GM12878 (cell line): Measurements from ENCODE around the gene ZNF620. TPM values are rescaled to one million over a fixed set of nuclear protein-coding genes. Genes with fewer than 3 reads are reported as not detected.

Experiments
- ATAC-seq: fragments of 200-7000 bp; cut with Tn5 transposase; 3 replicates; pipeline ENCODE4 v1.9.1; 2020; ENCODE audit warnings: mild to moderate bottlenecking, moderate library complexity
- BruUV-seq: library from RNA; stranded (reverse); fragments of 400-500 nt; replicated peaks from 2 replicates; lab custom pipeline; 2021; lab: Mats Ljungman, UMichigan
- CTCF ChIA-PET: fragments of 300-600 bp; sonication (Branson Sonifier 250); formaldehyde crosslinking; extraction: SDS; loops from one replicate; lab custom pipeline; 2021; ENCODE audit warnings: inconsistent platforms; lab: Yijun Ruan, JAX
- POLR2A ChIA-PET: fragments of 350-600 bp; formaldehyde crosslinking; extraction: SDS; loops from one replicate; lab custom pipeline; 2021; ENCODE audit warnings: inconsistent platforms; lab: Charles Lee
- RAD21 ChIA-PET: fragments of 300-600 bp; sonication (Branson Sonifier 250); formaldehyde crosslinking; loops from one replicate; lab custom pipeline; 2023; ENCODE audit warnings: antibody characterized with exemption; ENCODE audit not compliant: unreplicated experiment; lab: Charles Lee
- SMC1A ChIA-PET: fragments of 300-600 bp; sonication (Branson Sonifier 250); formaldehyde crosslinking; loops from one replicate; lab custom pipeline; 2023; ENCODE audit not compliant: unreplicated experiment, uncharacterized antibody; lab: Charles Lee
- DNase-seq: peaks from one replicate; pipeline ENCODE4 v3.0.0-alpha.2; 2011; ENCODE audit warnings: low read depth, low spot score
- FAIRE-seq: peaks from 3 replicates; lab custom pipeline; 2011; peaks lifted over from hg19 to GRCh38; lab: Jason Lieb, UNC
- H2AFZ ChIP-seq: 2 replicates; pipeline ENCODE4 v1.6.0; 2011; ENCODE audit warnings: low read depth, low read length, control low read depth; ENCODE audit not compliant: control insufficient read depth
- H3K27ac ChIP-seq: 2 replicates; pipeline ENCODE4 v1.5.1; 2011; ENCODE audit warnings: control low read depth; ENCODE audit not compliant: control insufficient read depth, insufficient read depth
- H3K27me3 ChIP-seq, 2 experiments: replicated peaks in 1 of 2; 2 replicates each; pipeline versions ENCODE4 v1.6.0 to v1.6.1; 2011; ENCODE audit warnings: low read length in 1 of 2; ENCODE audit not compliant: control insufficient read depth in 2 of 2, insufficient read depth in 2 of 2
- H3K36me3 ChIP-seq, 2 experiments: 2 replicates each; pipeline ENCODE4 v1.5.1; 2011; ENCODE audit warnings: low read length in 1 of 2; ENCODE audit not compliant: control insufficient read depth in 2 of 2, insufficient read depth in 2 of 2
- H3K4me1 ChIP-seq: 2 replicates; pipeline ENCODE4 v1.6.1; 2011; ENCODE audit warnings: mild to moderate bottlenecking, low read length, moderate library complexity, mixed read lengths; ENCODE audit not compliant: control insufficient read depth, insufficient read depth
- H3K4me2 ChIP-seq: 2 replicates; pipeline ENCODE4 v1.6.0; 2011; ENCODE audit warnings: control low read depth; ENCODE audit not compliant: control insufficient read depth, insufficient read depth
- H3K4me3 ChIP-seq: fragments of 200-600 bp; sonication (generic); 2 replicates; pipeline ENCODE4 v1.5.1; 2016
- H3K79me2 ChIP-seq: 2 replicates; pipeline ENCODE4 v1.6.0; 2011; ENCODE audit warnings: low read length; ENCODE audit not compliant: control insufficient read depth, insufficient read depth
- H3K9ac ChIP-seq: 2 replicates; pipeline ENCODE4 v1.8.0; 2011; ENCODE audit warnings: low read length, control low read depth, mixed read lengths; ENCODE audit not compliant: control insufficient read depth, insufficient read depth
- H3K9me3 ChIP-seq: replicated peaks from 3 replicates; pipeline ENCODE4 v1.5.1; 2011; ENCODE audit warnings: mild to moderate bottlenecking, low read length; ENCODE audit not compliant: control insufficient read depth, insufficient read depth
- H4K20me1 ChIP-seq: 2 replicates; pipeline ENCODE4 v1.6.0; 2011; ENCODE audit not compliant: control insufficient read depth, insufficient read depth
- ATF2 ChIP-seq: IDR thresholded peaks from 2 replicates; pipeline ENCODE4 v1.6.1; 2012; ENCODE audit warnings: low read length, inconsistent platforms
- E4F1 ChIP-seq: fragments of 450-650 bp; IDR thresholded peaks from 2 replicates; pipeline ENCODE4 v1.6.1; 2018; ENCODE audit warnings: borderline replicate concordance, mild to moderate bottlenecking; ENCODE audit not compliant: partially characterized antibody
- EZH2 ChIP-seq: IDR thresholded peaks from 2 replicates; pipeline ENCODE4 v1.6.1; 2012; ENCODE audit warnings: low read depth, mild to moderate bottlenecking, control low read depth, inconsistent platforms, low read length, borderline replicate concordance; ENCODE audit not compliant: control insufficient read depth
- GABPA ChIP-seq: IDR thresholded peaks from 2 replicates; pipeline ENCODE4 v1.6.1; 2014; ENCODE audit warnings: antibody characterized with exemption, low read depth, mild to moderate bottlenecking, inconsistent platforms
- HDAC2 ChIP-seq: fragments of 200-600 bp; sonication (generic); IDR thresholded peaks from 2 replicates; pipeline ENCODE4 v1.6.1; 2017
- NFYA ChIP-seq: IDR thresholded peaks from 2 replicates; pipeline ENCODE4 v1.6.1; 2011; ENCODE audit warnings: low read depth, mild to moderate bottlenecking, low read length, improper control_type of control experiment, borderline replicate concordance
- POLR2AphosphoS2 ChIP-seq: IDR thresholded peaks from 2 replicates; pipeline ENCODE4 v1.6.1; 2011; ENCODE audit warnings: low read depth, mild to moderate bottlenecking, low read length, improper control_type of control experiment, moderate library complexity
- RFX5 ChIP-seq: IDR thresholded peaks from 2 replicates; pipeline ENCODE4 v1.6.1; 2011; ENCODE audit warnings: low read depth, low read length, improper control_type of control experiment
- TAF1 ChIP-seq: IDR thresholded peaks from 2 replicates; pipeline ENCODE4 v1.6.1; 2011; ENCODE audit warnings: mild to moderate bottlenecking, low read depth, low read length, borderline replicate concordance
- ZNF622 ChIP-seq: fragments of 450-650 bp; IDR thresholded peaks from 2 replicates; pipeline ENCODE4 v1.6.1; 2017; ENCODE audit warnings: mild to moderate bottlenecking, inconsistent platforms
- WGBS: methylation state at CpG from one replicate; pipeline ENCODE4 v1.1.6; 2016; ENCODE audit warnings: low lambda C conversion rate; ENCODE audit not compliant: insufficient replicate concordance, insufficient coverage; ENCODE audit errors: missing lambda C conversion rate; 5-methylcytosine and 5-hydroxymethylcytosine counted together
- in situ Hi-C: fragments of 300-500 bp; cut with MboI; formaldehyde crosslinking; loops from 9 replicates; pipeline ENCODE4 v1.14.3; 2018; ENCODE audit warnings: mixed read lengths
- intact Hi-C: fragments of 100-400 bp; cut with micrococcal nuclease; formaldehyde crosslinking; loops from one replicate; pipeline ENCODE4 v1.14.2; 2022; ENCODE audit not compliant: unreplicated experiment
- polyA plus RNA-seq, 11 experiments: library from polyadenylated mRNA; depleted of rRNA in 4 of 11; unstranded in 6 of 11; stranded (reverse) in 5 of 11; fragments of >200 nt; fragmentation: Nextera tagmentation in 4 of 11; fragmentation: Illumina TruSeq in 1 of 11; extraction: Ambion mirVana in 4 of 11; extraction: Trizol in 1 of 11; gene quantifications; 1 replicate in 1 of 11; 2 replicates in 10 of 11; pipeline versions ENCODE4 v1.2.1 to v1.2.3, GENCODE V29; 2011 to 2016; ENCODE audit warnings: inconsistent platforms in 2 of 11, missing spikeins in 2 of 11, low read depth in 1 of 11
- total RNA-seq, 4 experiments: library from RNA; depleted of rRNA in 3 of 4; stranded (reverse); fragments of >200 nt in 3 of 4; fragmentation: Illumina TruSeq in 1 of 4; extraction: Trizol in 1 of 4; gene quantifications; 2 replicates each; pipeline versions ENCODE4 v1.2.1 to v1.2.3, GENCODE V29; 2013 to 2021
- TF ChIP-seq, protein P1 (sequence below), 3 experiments: IDR thresholded peaks in 2 of 3; conservative IDR thresholded peaks in 1 of 3; 2 replicates each; pipeline ENCODE4 v1.5.1; 2011; ENCODE audit warnings: low read depth in 3 of 3, low read length in 3 of 3, mild to moderate bottlenecking in 3 of 3, control low read depth in 2 of 3, moderate library complexity in 2 of 3, inconsistent platforms in 1 of 3, mixed read lengths in 1 of 3; ENCODE audit not compliant: control insufficient read depth in 2 of 3, insufficient read depth in 1 of 3; ENCODE audit errors: extremely low read depth in 1 of 3

ZNF620 gene
- total and polyA plus RNA-seq, 10 of the 15 experiments (the other 5 are each of a cell fraction or from before 2014, with no cell fraction given): 1.3 to 4.3 (median 2.2) TPM

GRCh38 chr3:40532252-40532651, 26.4 kb downstream of the ZNF620 start:
- Histone ChIP-seq H4K20me1 (no peaks in the 10 kb centered on the region), H2AFZ (no peak overlapping the region), H3K4me3 (no peak overlapping the region), H3K36me3 (peaks cover 6 to 15% of the 10 kb centered on the region in 2 experiments), H3K27ac (no peak overlapping the region), H3K4me1 (no peaks in the 10 kb centered on the region), H3K4me2 (no peak overlapping the region), H3K27me3 (no peaks in the 10 kb centered on the region), H3K9ac (no peak overlapping the region), H3K9me3 (peaks cover 2% of the 10 kb centered on the region; the same call in 1 of the 3 replicates), H3K79me2 (no peaks in the 10 kb centered on the region)
- no peak for ATAC-seq
- no peak for FAIRE-seq
- in situ Hi-C loops (no loop called here), intact Hi-C loops (no loop called here)
- ChIA-PET POLR2A (no interaction called here), RAD21 (no interaction called here), CTCF (interaction anchor here (0.8 kb wide), 1 partner anchor 8 kb away, joined by 3 read pairs; no protein-coding TSS in a partner anchor), SMC1A (no interaction called here)
- WGBS: 90% methylated on average over 5 of the region's 5 CpGs
- TF ChIP-seq HDAC2: no peak
- no peak for TF ChIP-seq RFX5
- no peak for TF ChIP-seq ATF2
- TF ChIP-seq GABPA: no peak
- TF ChIP-seq EZH2: no peak
- TF ChIP-seq ZNF622: no peak
- TF ChIP-seq NFYA: no peak
- no TSS peak for BruUV-seq
- no peak for DNase-seq

GRCh38 chr3:40534283-40534682, 28.4 kb downstream of the ZNF620 start:
- no peaks in the 10 kb centered on the region for H3K4me1 ChIP-seq
- no peak overlapping the region for H2AFZ ChIP-seq
- H3K27me3 ChIP-seq: no peaks in the 10 kb centered on the region
- no peaks in the 10 kb centered on the region for H4K20me1 ChIP-seq
- in situ Hi-C loops (no loop called here), intact Hi-C loops (no loop called here)
- H3K9me3 ChIP-seq: peaks cover 2% of the 10 kb centered on the region; the same call in 1 of the 3 replicates
- peaks cover 6 to 15% of the 10 kb centered on the region in 2 experiments for H3K36me3 ChIP-seq
- no peak for ATAC-seq
- RAD21 ChIA-PET: no interaction called here
- SMC1A ChIA-PET: interaction anchor here (1.1 kb wide), 1 partner anchor 9 kb away, joined by 3 read pairs; no protein-coding TSS in a partner anchor
- CTCF ChIA-PET: interaction anchor here (1.5 kb wide), 1 partner anchor 8 kb away, joined by 5 read pairs; no protein-coding TSS in a partner anchor
- no peak overlapping the region for H3K27ac ChIP-seq
- no peak for FAIRE-seq
- H3K4me3 ChIP-seq: no peak overlapping the region
- no peak overlapping the region for H3K9ac ChIP-seq
- no peaks in the 10 kb centered on the region for H3K79me2 ChIP-seq
- H3K4me2 ChIP-seq: no peak overlapping the region
- POLR2A ChIA-PET: interaction anchor here (0.7 kb wide), 1 partner anchor 56 kb away, joined by 3 read pairs; no protein-coding TSS in a partner anchor
- no TSS peak for BruUV-seq
- no peak for DNase-seq
- TF ChIP-seq TAF1: no peak
- TF ChIP-seq E4F1: no peak
- TF ChIP-seq POLR2AphosphoS2: no peak
- TF ChIP-seq, protein P1, sequence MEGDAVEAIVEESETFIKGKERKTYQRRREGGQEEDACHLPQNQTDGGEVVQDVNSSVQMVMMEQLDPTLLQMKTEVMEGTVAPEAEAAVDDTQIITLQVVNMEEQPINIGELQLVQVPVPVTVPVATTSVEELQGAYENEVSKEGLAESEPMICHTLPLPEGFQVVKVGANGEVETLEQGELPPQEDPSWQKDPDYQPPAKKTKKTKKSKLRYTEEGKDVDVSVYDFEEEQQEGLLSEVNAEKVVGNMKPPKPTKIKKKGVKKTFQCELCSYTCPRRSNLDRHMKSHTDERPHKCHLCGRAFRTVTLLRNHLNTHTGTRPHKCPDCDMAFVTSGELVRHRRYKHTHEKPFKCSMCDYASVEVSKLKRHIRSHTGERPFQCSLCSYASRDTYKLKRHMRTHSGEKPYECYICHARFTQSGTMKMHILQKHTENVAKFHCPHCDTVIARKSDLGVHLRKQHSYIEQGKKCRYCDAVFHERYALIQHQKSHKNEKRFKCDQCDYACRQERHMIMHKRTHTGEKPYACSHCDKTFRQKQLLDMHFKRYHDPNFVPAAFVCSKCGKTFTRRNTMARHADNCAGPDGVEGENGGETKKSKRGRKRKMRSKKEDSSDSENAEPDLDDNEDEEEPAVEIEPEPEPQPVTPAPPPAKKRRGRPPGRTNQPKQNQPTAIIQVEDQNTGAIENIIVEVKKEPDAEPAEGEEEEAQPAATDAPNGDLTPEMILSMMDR (IDR thresholded peaks at IDR 0.05 in 2 of 3, conservative IDR thresholded peaks at IDR 0.05 in 1 of 3; ENCODE audit: control insufficient read depth in 2 of 3, extremely low read depth in 1 of 3, insufficient read depth in 1 of 3, low read depth in 3 of 3, low read length in 3 of 3): no peak
- TF ChIP-seq EZH2: no peak
- TF ChIP-seq NFYA: no peak
